ENCODE measurements around the gene MXRA8.

MXRA8 gene

DNA sequence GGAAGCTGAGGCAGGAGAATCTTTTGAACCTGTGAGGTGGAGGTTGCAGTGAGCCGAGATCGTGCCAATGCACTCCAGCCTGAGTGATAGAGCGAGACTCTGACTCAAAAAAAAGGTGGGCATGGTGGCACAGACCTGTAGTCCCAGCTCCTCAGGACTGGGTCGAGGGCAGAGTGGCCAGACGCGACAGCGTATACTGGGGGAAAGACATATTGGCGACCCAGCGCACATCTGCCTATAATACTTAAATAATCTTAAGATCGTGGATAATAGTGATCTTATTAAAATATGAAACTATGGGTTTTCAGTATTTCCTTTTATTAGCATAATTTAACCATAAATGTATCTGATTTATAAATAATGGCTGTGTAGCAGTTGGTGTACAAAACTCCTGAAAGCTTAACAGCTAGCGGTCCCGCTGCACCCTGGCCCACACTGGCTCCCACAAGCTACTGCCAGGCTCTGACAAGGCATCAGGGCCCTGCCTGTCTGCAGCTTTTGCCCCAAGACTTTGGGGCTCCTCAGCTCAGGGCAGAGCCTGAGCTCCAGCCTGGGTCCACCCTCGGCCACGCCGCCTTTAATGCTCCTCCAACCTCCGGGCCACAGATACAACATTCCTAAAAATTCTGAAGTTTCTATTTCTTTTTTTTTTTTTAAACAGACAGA lies 19.3 kb upstream of the MXRA8 start:
- no peak for DNase-seq (ENCODE audit: low read depth)
- TF ChIP-seq, protein P1, sequence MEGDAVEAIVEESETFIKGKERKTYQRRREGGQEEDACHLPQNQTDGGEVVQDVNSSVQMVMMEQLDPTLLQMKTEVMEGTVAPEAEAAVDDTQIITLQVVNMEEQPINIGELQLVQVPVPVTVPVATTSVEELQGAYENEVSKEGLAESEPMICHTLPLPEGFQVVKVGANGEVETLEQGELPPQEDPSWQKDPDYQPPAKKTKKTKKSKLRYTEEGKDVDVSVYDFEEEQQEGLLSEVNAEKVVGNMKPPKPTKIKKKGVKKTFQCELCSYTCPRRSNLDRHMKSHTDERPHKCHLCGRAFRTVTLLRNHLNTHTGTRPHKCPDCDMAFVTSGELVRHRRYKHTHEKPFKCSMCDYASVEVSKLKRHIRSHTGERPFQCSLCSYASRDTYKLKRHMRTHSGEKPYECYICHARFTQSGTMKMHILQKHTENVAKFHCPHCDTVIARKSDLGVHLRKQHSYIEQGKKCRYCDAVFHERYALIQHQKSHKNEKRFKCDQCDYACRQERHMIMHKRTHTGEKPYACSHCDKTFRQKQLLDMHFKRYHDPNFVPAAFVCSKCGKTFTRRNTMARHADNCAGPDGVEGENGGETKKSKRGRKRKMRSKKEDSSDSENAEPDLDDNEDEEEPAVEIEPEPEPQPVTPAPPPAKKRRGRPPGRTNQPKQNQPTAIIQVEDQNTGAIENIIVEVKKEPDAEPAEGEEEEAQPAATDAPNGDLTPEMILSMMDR (IDR thresholded peaks at IDR 0.05; ENCODE audit: low read depth, low read length, missing control alignments), result no peak
- no peak overlapping the region for H3K4me3 ChIP-seq (ENCODE audit: low read depth, low read length)

DNA sequence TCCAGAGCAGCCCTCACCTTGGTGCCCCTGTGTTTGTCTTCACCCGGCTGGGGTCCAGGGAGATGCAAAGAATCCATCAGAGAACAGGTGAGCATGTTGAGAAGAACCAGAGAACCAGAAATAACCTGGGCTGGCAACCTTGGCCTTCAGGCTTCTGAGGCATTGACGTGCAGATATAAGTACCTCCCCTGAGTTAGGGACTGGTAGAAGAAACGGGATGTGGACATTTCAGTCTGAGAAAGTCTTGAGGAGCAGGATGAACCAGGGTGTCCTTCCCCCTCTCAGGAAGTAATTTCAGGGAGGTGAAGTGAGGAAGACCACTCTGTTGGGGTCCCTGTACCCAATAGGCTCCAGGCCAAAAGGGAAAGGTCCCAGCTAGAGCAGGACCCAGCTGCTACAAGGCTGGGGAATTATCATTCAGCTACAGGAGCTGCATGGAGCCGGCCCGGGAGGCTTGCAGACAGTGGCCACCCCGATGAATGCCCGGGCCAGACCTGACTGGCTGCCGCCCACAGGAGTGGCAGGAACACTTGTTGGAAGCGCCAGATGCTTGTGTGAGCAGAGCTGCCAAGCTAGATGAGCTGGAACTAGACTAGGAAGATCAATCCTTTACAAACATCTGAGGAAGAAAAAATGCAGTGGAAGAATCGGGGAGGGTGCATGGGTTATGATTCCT lies 18.3 kb upstream of the MXRA8 start:
- TF ChIP-seq, protein P1 (IDR thresholded peaks at IDR 0.05; ENCODE audit: low read depth, low read length, missing control alignments), result no peak
- H3K4me3 ChIP-seq (ENCODE audit: low read depth, low read length), result no peak overlapping the region
- no peak for DNase-seq (ENCODE audit: low read depth)

DNA sequence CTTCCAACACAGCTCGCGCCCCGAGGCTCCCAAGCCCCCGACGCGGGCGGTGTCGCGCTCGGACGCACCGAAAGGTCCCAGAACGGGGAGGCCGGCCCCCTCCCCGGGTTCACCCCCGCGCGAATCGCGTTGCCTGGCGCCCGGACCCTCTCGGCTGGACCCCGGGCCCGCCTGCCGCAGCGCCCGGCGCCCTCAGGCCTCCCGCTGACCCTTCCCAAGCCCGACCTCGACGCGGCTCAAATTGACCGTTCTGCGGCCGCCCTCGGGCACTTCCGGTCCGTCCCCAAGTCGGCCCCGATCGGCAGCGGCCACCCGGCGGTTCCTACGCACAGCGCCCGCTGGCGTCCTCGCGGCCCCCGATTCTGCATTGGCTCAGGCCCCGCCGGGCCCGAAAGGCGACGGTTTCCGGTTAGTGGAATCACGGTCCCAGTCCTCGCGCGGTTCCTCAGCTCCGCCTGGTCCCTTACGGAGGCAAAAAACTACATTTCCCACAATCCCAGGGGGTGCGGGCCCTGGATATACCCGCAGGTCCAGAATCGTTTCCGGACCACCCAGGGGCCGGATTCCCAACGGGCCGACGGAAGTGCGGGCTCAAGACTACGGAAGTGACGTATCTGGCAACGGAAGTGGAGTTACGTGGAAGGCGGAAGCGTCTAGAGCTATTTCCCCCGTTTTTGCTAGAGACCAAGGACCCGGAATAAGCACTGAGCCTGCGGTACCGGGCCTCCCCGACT lies 16.7 kb upstream of the MXRA8 start, which contains the start of gene AURKAIP1:
Gene AURKAIP1, minus strand, starts transcription at position 279 of the 734 bp plus-strand sequence. CDS start 451 bp downstream, outside the sequence.
- TF ChIP-seq, protein P1 (IDR thresholded peaks at IDR 0.05; ENCODE audit: low read depth, low read length, missing control alignments), result peak; percentile 35
- peak within 1 kb of the TSS; percentile 96 for H3K4me3 ChIP-seq (ENCODE audit: low read depth, low read length)
- DNase-seq (ENCODE audit: low read depth), result peak; percentile 99

DNA sequence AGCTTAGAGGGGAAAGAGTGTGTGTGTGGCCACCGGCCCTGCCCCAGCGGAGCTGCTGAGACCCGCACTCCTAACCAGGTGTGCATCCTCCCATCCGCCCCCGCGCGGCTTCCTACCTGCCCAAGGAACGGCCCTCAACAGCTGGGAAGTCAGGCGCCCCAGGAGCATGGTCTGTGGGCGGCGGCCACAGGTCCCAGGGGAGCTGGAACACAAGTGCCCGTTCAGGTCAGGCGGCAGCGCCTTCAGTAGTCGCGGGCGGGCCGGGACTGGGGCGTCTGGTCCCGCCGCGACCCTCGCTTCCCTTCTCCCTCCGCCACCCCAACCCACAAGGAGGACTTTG lies 16.2 kb upstream of the MXRA8 start:
- DNase-seq (ENCODE audit: low read depth), result no peak
- TF ChIP-seq, protein P1 (IDR thresholded peaks at IDR 0.05; ENCODE audit: low read depth, low read length, missing control alignments), result no peak
- peak overlapping the region; percentile 96 for H3K4me3 ChIP-seq (ENCODE audit: low read depth, low read length)

DNA sequence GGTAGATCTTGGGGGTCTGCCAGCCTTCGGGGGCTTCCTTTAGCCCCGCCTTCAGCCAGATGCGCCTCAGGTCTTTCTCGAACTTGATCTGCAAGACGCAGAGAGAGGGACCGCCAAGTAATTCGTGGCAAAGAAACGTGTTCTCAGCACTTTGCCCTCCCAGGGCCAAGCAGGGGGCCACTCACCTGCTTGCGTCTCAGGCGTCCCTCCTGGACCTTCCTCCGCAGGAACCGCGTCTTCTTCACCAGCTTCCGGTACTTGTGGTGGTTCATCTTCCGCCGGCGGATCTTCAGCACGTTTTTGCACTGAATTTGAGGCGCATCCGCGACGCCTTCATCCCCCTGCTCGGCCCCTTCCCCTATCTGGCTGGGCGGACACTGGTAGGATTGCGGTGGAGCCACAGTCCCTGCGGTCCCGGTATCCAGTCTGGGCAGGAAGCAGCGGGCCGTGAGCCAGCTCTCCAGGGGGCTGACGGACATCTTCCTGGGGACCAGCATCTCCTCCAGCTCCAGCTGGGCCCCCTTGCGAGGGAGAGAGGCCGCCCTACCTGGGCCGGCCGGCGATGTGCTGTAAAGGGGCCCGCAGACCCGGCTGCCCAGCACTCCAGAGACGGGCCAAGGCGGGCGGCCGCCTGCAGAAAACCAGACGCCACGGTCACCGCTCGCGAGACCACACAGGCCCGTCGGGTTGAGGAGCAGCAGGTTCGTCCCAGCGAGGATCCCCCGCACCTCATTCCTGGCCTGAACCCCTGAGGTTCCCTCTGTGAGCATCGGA lies 15.6 kb upstream of the MXRA8 start:
- TF ChIP-seq, protein P1 (IDR thresholded peaks at IDR 0.05; ENCODE audit: low read depth, low read length, missing control alignments), result no peak
- DNase-seq (ENCODE audit: low read depth), result no peak
- H3K4me3 ChIP-seq (ENCODE audit: low read depth, low read length), result peak overlapping the region; percentile 96

DNA sequence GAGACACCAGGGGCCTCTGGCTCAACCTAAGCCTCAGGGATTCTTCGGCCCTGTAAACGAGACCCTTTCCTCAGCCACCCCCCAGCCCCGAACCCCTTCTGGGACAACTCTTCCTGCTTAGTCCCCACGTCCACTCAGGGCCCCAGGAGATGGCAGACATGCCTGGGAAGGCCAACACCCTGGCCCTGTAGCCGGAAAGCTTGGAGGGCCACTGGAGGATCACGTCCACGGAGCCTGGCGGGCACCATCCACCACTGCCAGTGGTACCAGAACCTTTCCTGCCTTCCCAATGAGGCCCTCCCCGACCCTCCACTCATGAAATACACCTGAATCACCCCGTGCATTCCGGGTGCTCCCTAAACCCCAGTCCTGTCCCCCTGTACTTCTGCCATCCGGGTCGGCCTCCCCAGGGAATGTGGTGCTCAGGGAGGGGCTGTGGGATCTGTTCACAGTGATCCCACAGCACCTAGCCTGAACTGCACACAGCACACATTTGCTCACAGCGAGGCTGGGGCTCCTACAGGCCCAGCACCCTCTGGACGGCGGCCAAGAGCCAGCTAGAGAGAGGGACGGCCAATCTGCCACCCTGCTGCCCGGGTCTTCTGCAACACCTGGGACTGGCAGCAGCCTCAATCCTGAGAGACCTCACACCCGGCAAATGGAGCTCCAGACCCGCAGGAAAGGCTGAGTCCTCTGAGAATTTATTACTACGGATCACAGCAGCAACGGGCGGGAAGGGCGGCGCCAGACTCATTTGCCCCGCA lies 14.9 kb upstream of the MXRA8 start:
- no peak for DNase-seq (ENCODE audit: low read depth)
- peak overlapping the region; percentile 96; the same call in 1 of the 2 replicates for H3K4me3 ChIP-seq (ENCODE audit: low read depth, low read length)
- TF ChIP-seq, protein P1 (IDR thresholded peaks at IDR 0.05; ENCODE audit: low read depth, low read length, missing control alignments), result no peak
